ENCODE results near the gene PFKP.

- TF ChIP-seq EZH2phosphoT487 (IDR thresholded peaks at IDR 0.05; ENCODE audit: borderline replicate concordance) (no peak), CTCF (conservative IDR thresholded peaks at IDR 0.05; ENCODE audit: low read length) (no peak)
These were observed 46.5 kb upstream of the PFKP start for GRCh38 chr10:3020881-3021280.
